Measurements from ENCODE around the gene MFN1. TPM values are rescaled to one million over a fixed set of nuclear protein-coding genes. Genes with fewer than 3 reads are reported as not detected.

The MFN1 gene
- total and polyA plus RNA-seq, 2 of the 13 experiments (the other 11 are each of a cell fraction or from before 2014, with no cell fraction given), result 25.2 to 37.5 TPM

GRCh38 chr3:179330438-179330837, 17.1 kb upstream of the MFN1 start:
- CTCF ChIA-PET (ENCODE audit: low intra/inter-chr PET ratio, low total read pairs), result no interaction called here
- TF ChIP-seq, protein P1, sequence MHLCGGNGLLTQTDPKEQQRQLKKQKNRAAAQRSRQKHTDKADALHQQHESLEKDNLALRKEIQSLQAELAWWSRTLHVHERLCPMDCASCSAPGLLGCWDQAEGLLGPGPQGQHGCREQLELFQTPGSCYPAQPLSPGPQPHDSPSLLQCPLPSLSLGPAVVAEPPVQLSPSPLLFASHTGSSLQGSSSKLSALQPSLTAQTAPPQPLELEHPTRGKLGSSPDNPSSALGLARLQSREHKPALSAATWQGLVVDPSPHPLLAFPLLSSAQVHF (CRISPR knock-in tag; IDR thresholded peaks at IDR 0.05), result no peak
- TF ChIP-seq, protein P2, sequence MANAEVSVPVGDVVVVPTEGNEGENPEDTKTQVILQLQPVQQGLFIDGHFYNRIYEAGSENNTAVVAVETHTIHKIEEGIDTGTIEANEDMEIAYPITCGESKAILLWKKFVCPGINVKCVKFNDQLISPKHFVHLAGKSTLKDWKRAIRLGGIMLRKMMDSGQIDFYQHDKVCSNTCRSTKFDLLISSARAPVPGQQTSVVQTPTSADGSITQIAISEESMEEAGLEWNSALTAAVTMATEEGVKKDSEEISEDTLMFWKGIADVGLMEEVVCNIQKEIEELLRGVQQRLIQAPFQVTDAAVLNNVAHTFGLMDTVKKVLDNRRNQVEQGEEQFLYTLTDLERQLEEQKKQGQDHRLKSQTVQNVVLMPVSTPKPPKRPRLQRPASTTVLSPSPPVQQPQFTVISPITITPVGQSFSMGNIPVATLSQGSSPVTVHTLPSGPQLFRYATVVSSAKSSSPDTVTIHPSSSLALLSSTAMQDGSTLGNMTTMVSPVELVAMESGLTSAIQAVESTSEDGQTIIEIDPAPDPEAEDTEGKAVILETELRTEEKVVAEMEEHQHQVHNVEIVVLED (CRISPR knock-in tag; IDR thresholded peaks at IDR 0.05; ENCODE audit: borderline replicate concordance), result no peak
- no peak for TF ChIP-seq ZNF230 (CRISPR knock-in tag; IDR thresholded peaks at IDR 0.05)
- TF ChIP-seq, protein P3, sequence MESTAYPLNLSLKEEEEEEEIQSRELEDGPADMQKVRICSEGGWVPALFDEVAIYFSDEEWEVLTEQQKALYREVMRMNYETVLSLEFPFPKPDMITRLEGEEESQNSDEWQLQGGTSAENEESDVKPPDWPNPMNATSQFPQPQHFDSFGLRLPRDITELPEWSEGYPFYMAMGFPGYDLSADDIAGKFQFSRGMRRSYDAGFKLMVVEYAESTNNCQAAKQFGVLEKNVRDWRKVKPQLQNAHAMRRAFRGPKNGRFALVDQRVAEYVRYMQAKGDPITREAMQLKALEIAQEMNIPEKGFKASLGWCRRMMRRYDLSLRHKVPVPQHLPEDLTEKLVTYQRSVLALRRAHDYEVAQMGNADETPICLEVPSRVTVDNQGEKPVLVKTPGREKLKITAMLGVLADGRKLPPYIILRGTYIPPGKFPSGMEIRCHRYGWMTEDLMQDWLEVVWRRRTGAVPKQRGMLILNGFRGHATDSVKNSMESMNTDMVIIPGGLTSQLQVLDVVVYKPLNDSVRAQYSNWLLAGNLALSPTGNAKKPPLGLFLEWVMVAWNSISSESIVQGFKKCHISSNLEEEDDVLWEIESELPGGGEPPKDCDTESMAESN (CRISPR knock-in tag; conservative IDR thresholded peaks at IDR 0.05), result no peak
- TF ChIP-seq TAF1 (CRISPR knock-in tag; IDR thresholded peaks at IDR 0.05), result no peak
- TF ChIP-seq ZNF790 (CRISPR knock-in tag; IDR thresholded peaks at IDR 0.05; ENCODE audit: borderline replicate concordance), result no peak
- TF ChIP-seq ZNF619 (CRISPR knock-in tag; IDR thresholded peaks at IDR 0.05), result no peak
- TF ChIP-seq JUNB (CRISPR knock-in tag; IDR thresholded peaks at IDR 0.05; ENCODE audit: borderline replicate concordance), result no peak
- TF ChIP-seq SOX5 (CRISPR knock-in tag; IDR thresholded peaks at IDR 0.05; ENCODE audit: borderline replicate concordance), result no peak
- no peak for TF ChIP-seq PRMT3 (CRISPR knock-in tag; IDR thresholded peaks at IDR 0.05; ENCODE audit: borderline replicate concordance, low read depth)
- no peak for TF ChIP-seq ZNF773 (CRISPR knock-in tag; IDR thresholded peaks at IDR 0.05; ENCODE audit: borderline replicate concordance)
- TF ChIP-seq ZUFSP (CRISPR knock-in tag; IDR thresholded peaks at IDR 0.05; ENCODE audit: borderline replicate concordance), result no peak
- TF ChIP-seq THAP8 (CRISPR knock-in tag; IDR thresholded peaks at IDR 0.05; ENCODE audit: borderline replicate concordance), result no peak
- TF ChIP-seq HMG20B (CRISPR knock-in tag; conservative IDR thresholded peaks at IDR 0.05), result no peak
- TF ChIP-seq, protein P4, sequence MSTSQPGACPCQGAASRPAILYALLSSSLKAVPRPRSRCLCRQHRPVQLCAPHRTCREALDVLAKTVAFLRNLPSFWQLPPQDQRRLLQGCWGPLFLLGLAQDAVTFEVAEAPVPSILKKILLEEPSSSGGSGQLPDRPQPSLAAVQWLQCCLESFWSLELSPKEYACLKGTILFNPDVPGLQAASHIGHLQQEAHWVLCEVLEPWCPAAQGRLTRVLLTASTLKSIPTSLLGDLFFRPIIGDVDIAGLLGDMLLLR (CRISPR knock-in tag; IDR thresholded peaks at IDR 0.05), result no peak
- TF ChIP-seq SETDB1 (CRISPR knock-in tag; IDR thresholded peaks at IDR 0.05; ENCODE audit: borderline replicate concordance), result no peak
- TF ChIP-seq RBM22 (optimal IDR thresholded peaks at IDR 0.05; ENCODE audit: low read length), result no peak

More at GRCh38 chr3:179330438-179330837, 17.1 kb upstream of the MFN1 start:
- ATAC-seq (no peak), DNase-seq (ENCODE audit: low spot score) (no peak), FAIRE-seq (no peak)
- H3K27ac ChIP-seq (ENCODE audit: extremely low read length, insufficient read depth, low read length), result no peak overlapping the region
- peaks cover 19 to 66% of the 10 kb centered on the region in 2 experiments for H3K36me3 ChIP-seq (replicated peaks in 1 of 2; ENCODE audit: control insufficient read depth in 1 of 2, insufficient read depth in 2 of 2, low read length in 2 of 2)
- no peak overlapping the region for H3K9ac ChIP-seq (ENCODE audit: insufficient read depth, low read depth, low read length)
- peaks cover 23% of the 10 kb centered on the region for H3K79me2 ChIP-seq (ENCODE audit: insufficient read depth, low read length)
- H3K4me3 ChIP-seq (replicated peaks in 1 of 3; ENCODE audit: insufficient read depth in 1 of 3, low read depth in 2 of 3, low read length in 3 of 3), result no peak overlapping the region
- intact Hi-C loops (cut with micrococcal nuclease; ENCODE audit: unreplicated experiment) (no loop called here), in situ Hi-C loops (cut with HindIII; ENCODE audit: extremely low pct_ligation_motif_present, low pct_unique_long_range_greater_than_20kb) (no loop called here)
- H4K20me1 ChIP-seq (ENCODE audit: insufficient read depth, low read length), result no peaks in the 10 kb centered on the region; the same call in 1 of the 2 replicates
- no peaks in the 10 kb centered on the region for H3K27me3 ChIP-seq (ENCODE audit: control insufficient read depth in 1 of 2, insufficient read depth in 2 of 2, low read length in 2 of 2)
- no peaks in the 10 kb centered on the region for H3K9me3 ChIP-seq (ENCODE audit: low read length)
- 100% methylated on average over 1 of the region's 1 CpG for WGBS (ENCODE audit: low lambda C conversion rate)
- H3K4me2 ChIP-seq (ENCODE audit: low read depth, low read length), result no peak overlapping the region
- BruUV-seq (replicated peaks), result no TSS peak
- POLR2A ChIA-PET, result interaction anchor here (0.8 kb wide), 1 partner anchor 17 kb away, joined by 3 read pairs; the partner anchor contains the start of gene MFN1
- H2AFZ ChIP-seq (ENCODE audit: low read length), result no peak overlapping the region
- peaks cover 7% of the 10 kb centered on the region; the same call in 1 of the 2 replicates for H3K4me1 ChIP-seq (ENCODE audit: insufficient read depth, low read length)
